Mucosa of descending colon (tissue), 3 donors: ENCODE data around the gene GSDME. TPM values are rescaled to one million over a fixed set of nuclear protein-coding genes. Genes with fewer than 3 reads are reported as not detected.

Source experiments
- ATAC-seq: fragments of 200-7000 bp; cut with Tn5 transposase; one replicate; pipeline ENCODE4 v1.9.1; 2020; ENCODE audit warnings: mild to moderate bottlenecking, moderate library complexity
- DNase-seq, 3 donors: peaks; one replicate each; pipeline ENCODE4 v3.0.0-alpha.2; 2020
- H3K36me3 ChIP-seq: fragments of 200-600 bp; one replicate; pipeline ENCODE4 v1.8.0; 2021; ENCODE audit warnings: low read depth, mild to moderate bottlenecking
- H3K4me1 ChIP-seq: fragments of 200-600 bp; one replicate; pipeline ENCODE4 v1.8.0; 2021; ENCODE audit warnings: low read depth, mild to moderate bottlenecking
- H3K4me3 ChIP-seq: fragments of 200-600 bp; one replicate; pipeline ENCODE4 v1.8.0; 2021; ENCODE audit warnings: mild to moderate bottlenecking
- H3K9me3 ChIP-seq: fragments of 200-600 bp; one replicate; pipeline ENCODE4 v1.8.0; 2021; ENCODE audit warnings: mild to moderate bottlenecking
- CTCF ChIP-seq: fragments of 200-600 bp; IDR thresholded peaks from one replicate; pipeline ENCODE4 v1.8.0; 2022; ENCODE audit warnings: antibody characterized with exemption, mild to moderate bottlenecking
- intact Hi-C, 2 donors: fragments of 100-400 bp; cut with DNase I in 1 of 2; cut with micrococcal nuclease in 1 of 2; formaldehyde crosslinking; loops; one replicate each; pipeline versions ENCODE4 v1.11.0 to v1.11.1; 2022; cut with DNase I, micrococcal nuclease
- long read RNA-seq, 2 donors: library from polyadenylated mRNA; unstranded; transcript quantifications; one replicate each; pipeline ENCODE4 v2.0.0, GENCODE V29; 2019 to 2021
- total RNA-seq, 3 donors: library from RNA; stranded (reverse); fragmentation: NEBNext Ultra II Directional in 2 of 3; extraction: Animal tissue kit (Norgen Biotek cat#: 25700) in 2 of 3; gene quantifications; one replicate each; pipeline versions ENCODE4 v1.2.1 to v1.2.4, GENCODE V29; 2021 to 2023
- donor health status: DM: no; HTN: no; CAD: no; lungs with moderate emphysema.
- donor health status: DM: no; HTN: no; CAD: no.
- donor health status: DM: no; HTN: yes; CAD: no.

GSDME gene
- total RNA-seq = 1 to 10 TPM in 2 of 3 donors, under 1 TPM in 1; 0.96 to 6.3 (median 2.3) TPM
- long read RNA-seq, donor 1, transcript GSDME-215 (10 exons, 2,250 nt) = major isoform, 8 of 11 reads
- long read RNA-seq, donor 1, partial matches to known transcripts = 1 of 11 reads
- long read RNA-seq, donor 1, other reads (novel, unspliced or antisense) = 1 of 11 reads
- long read RNA-seq, donor 2 = 0 reads

- DNase-seq (peak in 2 of 3 donors; percentile 32 to 59), ATAC-seq (peak; percentile 86)
- intact Hi-C loops = no loop called here
- TF ChIP-seq CTCF = no peak
- Histone ChIP-seq H3K9me3 (no peaks in the 10 kb centered on the region), H3K36me3 (no peaks in the 10 kb centered on the region), H3K4me1 (peaks cover 3% of the 10 kb centered on the region), H3K4me3 (peak within 1 kb of the TSS; percentile 21)
Observed at GRCh38 chr7:24757353-24758275, at the start of gene GSDME. Gene GSDME (minus strand): TSS chr7:24757464. CDS start chr7:24749774, 7,690 bp downstream.

GRCh38 chr7:24802300-24802699 lies 45.0 kb upstream of the GSDME start:
- no peak for TF ChIP-seq CTCF
- intact Hi-C loops = no loop called here
- Histone ChIP-seq H3K4me3 (no peak overlapping the region), H3K4me1 (no peaks in the 10 kb centered on the region), H3K9me3 (no peaks in the 10 kb centered on the region), H3K36me3 (no peaks in the 10 kb centered on the region)
- no peak for DNase-seq
- no peak for ATAC-seq

GRCh38 chr7:24801883-24802282 lies 44.6 kb upstream of the GSDME start:
- no peak for ATAC-seq

DNA sequence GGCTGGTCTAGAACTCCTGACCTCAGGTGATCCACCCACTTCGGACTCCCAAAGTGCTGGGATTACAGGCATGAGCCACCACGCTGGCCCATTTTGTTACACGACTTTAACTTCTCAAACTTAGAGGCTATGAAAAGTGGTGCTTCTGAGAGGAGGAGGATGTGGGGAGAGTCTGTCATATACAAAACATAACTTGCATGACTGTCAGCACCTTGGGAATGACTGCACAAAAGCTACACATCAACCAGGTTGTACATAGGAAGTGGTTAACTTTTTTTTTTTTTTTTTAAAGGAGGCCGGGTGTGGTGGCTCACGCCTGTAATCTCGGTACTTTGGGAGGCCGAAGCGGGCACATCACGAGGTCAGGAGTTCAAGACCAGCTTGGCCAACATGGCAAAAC lies 43.4 kb upstream of the GSDME start:
- Histone ChIP-seq H3K4me1 (no peaks in the 10 kb centered on the region), H3K9me3 (no peaks in the 10 kb centered on the region), H3K36me3 (no peaks in the 10 kb centered on the region), H3K4me3 (no peak overlapping the region)
- TF ChIP-seq CTCF = no peak
- no peak for ATAC-seq
- intact Hi-C loops = no loop called here
- no peak for DNase-seq

More at GRCh38 chr7:24801883-24802282, 44.6 kb upstream of the GSDME start:
- DNase-seq = no peak
- Histone ChIP-seq H3K9me3 (no peaks in the 10 kb centered on the region), H3K36me3 (no peaks in the 10 kb centered on the region), H3K4me3 (no peak overlapping the region), H3K4me1 (no peaks in the 10 kb centered on the region)
- TF ChIP-seq CTCF = no peak
- intact Hi-C loops = no loop called here

DNA sequence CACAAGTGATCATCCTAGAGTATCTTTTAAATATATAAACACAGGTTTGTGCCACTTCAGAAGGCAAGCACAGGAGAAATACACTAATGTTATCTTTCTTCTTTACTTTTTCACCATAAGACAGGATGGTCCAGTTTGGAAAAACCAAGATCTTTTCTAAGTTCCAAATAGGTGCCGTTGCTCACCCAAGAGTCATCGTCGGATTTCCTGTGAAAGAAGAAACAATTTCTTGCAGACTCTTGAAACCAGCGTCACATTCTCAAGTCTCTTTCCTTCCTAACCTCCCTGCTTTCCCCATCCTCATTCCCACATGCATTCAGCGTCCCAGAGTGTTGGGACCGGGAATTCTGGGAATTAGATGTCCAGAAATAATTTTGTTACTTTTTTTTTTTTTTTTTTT lies 42.8 kb upstream of the GSDME start:
- no peaks in the 10 kb centered on the region for H3K9me3 ChIP-seq

More for the DNA sequence above, 42.8 kb upstream of the GSDME start:
- Histone ChIP-seq H3K36me3 (no peaks in the 10 kb centered on the region), H3K4me1 (no peaks in the 10 kb centered on the region), H3K4me3 (no peak overlapping the region)
- ATAC-seq (no peak), DNase-seq (no peak)
- no peak for TF ChIP-seq CTCF
- intact Hi-C loops = no loop called here
